ENCODE measurements around the gene JAKMIP3. TPM values are rescaled to one million over a fixed set of nuclear protein-coding genes. Genes with fewer than 3 reads are reported as not detected.

JAKMIP3 gene
- total RNA-seq, 1 donor from 2014 or later, result 0.09 TPM

- no peaks in the 10 kb centered on the region for H3K9me3 Mint-ChIP-seq
- H3K4me1 Mint-ChIP-seq, result peaks cover 7% of the 10 kb centered on the region
- no peak overlapping the region for H3K4me3 Mint-ChIP-seq
- ATAC-seq (ENCODE audit: low read depth), result no peak
- no peak for DNase-seq
- CTCF ChIA-PET, result no interaction called here
- intact Hi-C loops (cut with micrococcal nuclease), result no loop called here
- POLR2A ChIA-PET, result no interaction called here
- H3K27ac Mint-ChIP-seq, result no peak overlapping the region
- no peaks in the 10 kb centered on the region for H3K36me3 Mint-ChIP-seq (ENCODE audit: low read depth)
- peaks cover 49% of the 10 kb centered on the region for H3K27me3 Mint-ChIP-seq
- TF ChIP-seq CTCF (IDR thresholded peaks at IDR 0.05), result no peak
Measured at GRCh38 chr10:132036153-132036886, 29.4 kb upstream of the JAKMIP3 start.

- CTCF ChIA-PET, result no interaction called here
- no peaks in the 10 kb centered on the region for H3K36me3 Mint-ChIP-seq (ENCODE audit: low read depth)
- DNase-seq (no peak), ATAC-seq (ENCODE audit: low read depth) (no peak)
- intact Hi-C loops (cut with micrococcal nuclease), result no loop called here
- peaks cover 47% of the 10 kb centered on the region for H3K27me3 Mint-ChIP-seq
- peaks cover 7% of the 10 kb centered on the region for H3K4me1 Mint-ChIP-seq
- H3K4me3 Mint-ChIP-seq, result peak overlapping the region; percentile 32
- POLR2A ChIA-PET, result no interaction called here
- TF ChIP-seq CTCF (IDR thresholded peaks at IDR 0.05), result no peak
- H3K27ac Mint-ChIP-seq, result no peak overlapping the region
- no peaks in the 10 kb centered on the region for H3K9me3 Mint-ChIP-seq
Measured at GRCh38 chr10:132036887-132037675, 28.7 kb upstream of the JAKMIP3 start.

- DNase-seq, result no peak
- peaks cover 7% of the 10 kb centered on the region for H3K4me1 Mint-ChIP-seq
- no peak overlapping the region for H3K27ac Mint-ChIP-seq
- H3K9me3 Mint-ChIP-seq, result no peaks in the 10 kb centered on the region
- no peak for ATAC-seq (ENCODE audit: low read depth)
- no peak for TF ChIP-seq CTCF (IDR thresholded peaks at IDR 0.05)
- H3K27me3 Mint-ChIP-seq, result peaks cover 50% of the 10 kb centered on the region
- no peaks in the 10 kb centered on the region for H3K36me3 Mint-ChIP-seq (ENCODE audit: low read depth)
- ChIA-PET CTCF (no interaction called here), POLR2A (no interaction called here)
- no peak overlapping the region for H3K4me3 Mint-ChIP-seq
- intact Hi-C loops (cut with micrococcal nuclease), result no loop called here
Measured at GRCh38 chr10:132037676-132037975, 28.1 kb upstream of the JAKMIP3 start.

GRCh38 chr10:132039371-132039770 is 26.4 kb upstream of the JAKMIP3 start:
- TF ChIP-seq CTCF (IDR thresholded peaks at IDR 0.05), result no peak
- ChIA-PET CTCF (no interaction called here), POLR2A (no interaction called here)
- Mint-ChIP-seq H3K4me3 (no peak overlapping the region), H3K9me3 (no peaks in the 10 kb centered on the region), H3K36me3 (ENCODE audit: low read depth) (no peaks in the 10 kb centered on the region), H3K27me3 (peaks cover 41% of the 10 kb centered on the region), H3K27ac (no peak overlapping the region), H3K4me1 (peaks cover 7% of the 10 kb centered on the region)
- intact Hi-C loops (cut with micrococcal nuclease), result no loop called here
- ATAC-seq (ENCODE audit: low read depth), result no peak
- no peak for DNase-seq

- Mint-ChIP-seq H3K4me3 (no peak overlapping the region), H3K9me3 (no peaks in the 10 kb centered on the region), H3K27ac (no peak overlapping the region), H3K36me3 (ENCODE audit: low read depth) (no peaks in the 10 kb centered on the region), H3K27me3 (peaks cover 39% of the 10 kb centered on the region), H3K4me1 (peaks cover 7% of the 10 kb centered on the region)
- no peak for TF ChIP-seq CTCF (IDR thresholded peaks at IDR 0.05)
- POLR2A ChIA-PET, result no interaction called here
- DNase-seq (no peak), ATAC-seq (ENCODE audit: low read depth) (no peak)
- CTCF ChIA-PET, result no interaction called here
- intact Hi-C loops (cut with micrococcal nuclease), result no loop called here
Measured at GRCh38 chr10:132040046-132040445, 25.7 kb upstream of the JAKMIP3 start.

Data from activated B cell treated with CpG ODN at 0.5 μM for 24 hours (primary cell).